Stimulated activated CD4-positive, alpha-beta T cell treated with anti-CD3 and anti-CD28 coated beads, Interleukin-4, amount 100 ng/mL, for 24 hours (primary cell): ENCODE measurements around the gene RHOV.
A peak's percentile ranks its signal among the peaks of the same experiment; 100 is the strongest.

Source experiments
- DNase-seq: peaks from one replicate; pipeline ENCODE4 v3.0.0-alpha.2; 2020

Gene RHOV

DNA sequence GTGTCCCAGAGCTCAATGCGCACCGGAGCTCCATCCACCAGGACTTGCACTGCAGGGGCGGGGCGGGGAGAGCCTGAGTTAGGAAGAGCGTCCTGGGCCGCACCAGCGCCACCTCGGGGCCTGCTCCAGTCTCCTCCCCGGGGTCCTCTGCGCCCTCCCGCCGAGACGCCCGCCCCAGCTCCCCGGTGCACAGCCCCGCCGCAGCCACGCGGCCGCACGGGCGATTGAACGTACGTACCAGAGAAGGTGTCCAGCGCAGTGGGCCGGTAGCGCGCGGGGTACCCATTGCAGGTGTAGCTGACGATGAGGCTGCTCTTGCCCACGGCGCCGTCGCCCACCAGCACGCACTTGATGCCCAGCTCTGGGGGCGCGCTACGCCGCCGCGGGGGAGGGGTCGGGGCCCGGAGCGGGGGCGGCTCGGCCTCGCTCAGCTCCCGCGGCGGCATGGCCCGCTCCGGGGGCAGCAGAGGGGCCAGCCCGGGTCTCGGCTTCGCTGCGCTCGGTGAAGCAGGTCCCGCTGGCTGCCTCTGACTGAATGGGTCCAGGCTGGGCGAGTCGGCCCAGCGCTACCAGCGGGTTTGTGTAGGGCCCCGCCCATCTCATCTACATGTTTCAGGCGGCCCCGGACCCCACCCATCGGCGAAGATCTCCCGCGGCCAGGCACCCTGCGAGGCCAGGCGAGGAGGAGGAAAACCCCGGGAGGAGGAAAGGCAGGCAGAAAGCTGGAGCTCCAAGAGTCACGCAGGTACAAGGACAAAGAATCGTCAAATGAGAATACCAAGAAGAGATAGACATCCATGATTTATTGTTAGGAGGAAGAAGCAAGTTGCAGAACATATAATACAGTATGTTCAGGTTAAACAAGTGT lies at the start of gene RHOV:
RHOV (minus strand) TSS at position 541 of the 868 bp plus-strand sequence; CDS start at position 446, 95 bp downstream.
- peak; percentile 55 for DNase-seq

DNA sequence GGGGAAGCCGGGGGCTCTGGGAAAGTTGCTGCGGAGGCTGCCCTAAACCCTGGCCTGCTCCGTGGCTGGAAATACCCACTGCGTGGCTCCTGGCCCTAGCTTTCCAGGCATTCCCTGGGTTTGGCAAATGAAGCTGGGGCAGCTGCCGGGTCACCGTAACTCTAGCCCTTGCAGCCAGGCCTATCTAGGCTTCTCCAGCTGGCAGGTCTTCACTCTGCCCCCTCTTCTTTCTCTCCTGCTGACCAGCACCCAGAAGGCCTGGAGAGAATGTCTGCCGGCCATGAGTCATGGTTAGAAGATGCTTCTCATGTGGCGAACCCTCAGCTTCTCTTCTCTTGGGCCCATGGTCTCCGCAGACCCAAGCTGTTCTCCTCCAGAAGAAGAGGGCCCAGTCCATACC lies 49.5 kb upstream of the RHOV start:
- no peak for DNase-seq

GRCh38 chr15:40922608-40923005 lies 48.6 kb upstream of the RHOV start:
- no peak for DNase-seq

GRCh38 chr15:40921949-40922607 lies 48.0 kb upstream of the RHOV start:
- no peak for DNase-seq

DNA sequence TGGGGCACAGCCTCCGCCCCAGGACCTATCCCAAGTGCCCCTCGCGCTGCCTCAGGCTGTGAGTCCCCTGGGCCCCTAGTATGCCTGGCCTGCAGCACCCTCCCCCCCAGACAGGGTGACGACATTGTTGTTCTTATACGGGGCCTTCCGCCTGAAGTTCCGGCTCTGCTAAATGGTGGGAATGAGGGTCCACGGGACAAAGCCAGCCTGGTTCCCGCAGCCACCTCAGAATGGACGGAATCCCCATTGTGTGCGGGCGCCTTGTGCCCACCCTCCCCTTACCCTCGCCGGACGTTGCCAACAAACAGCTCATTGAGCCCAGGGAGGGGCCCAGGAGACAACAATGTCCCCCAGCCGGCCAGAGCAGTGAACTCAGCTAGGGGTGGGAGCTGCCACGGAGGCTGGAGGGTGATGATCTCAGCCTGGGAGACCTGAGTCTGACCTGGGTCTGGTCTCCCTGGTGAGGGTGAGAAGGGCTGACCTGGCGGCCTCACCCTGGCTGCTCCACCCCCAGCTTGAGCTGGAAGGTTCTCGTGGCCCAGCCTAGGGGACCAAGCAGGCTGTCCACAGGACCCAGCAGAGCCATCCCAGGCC lies 44.9 kb upstream of the RHOV start:
- no peak for DNase-seq

GRCh38 chr15:40918146-40918798 lies 44.2 kb upstream of the RHOV start:
- no peak for DNase-seq

DNA sequence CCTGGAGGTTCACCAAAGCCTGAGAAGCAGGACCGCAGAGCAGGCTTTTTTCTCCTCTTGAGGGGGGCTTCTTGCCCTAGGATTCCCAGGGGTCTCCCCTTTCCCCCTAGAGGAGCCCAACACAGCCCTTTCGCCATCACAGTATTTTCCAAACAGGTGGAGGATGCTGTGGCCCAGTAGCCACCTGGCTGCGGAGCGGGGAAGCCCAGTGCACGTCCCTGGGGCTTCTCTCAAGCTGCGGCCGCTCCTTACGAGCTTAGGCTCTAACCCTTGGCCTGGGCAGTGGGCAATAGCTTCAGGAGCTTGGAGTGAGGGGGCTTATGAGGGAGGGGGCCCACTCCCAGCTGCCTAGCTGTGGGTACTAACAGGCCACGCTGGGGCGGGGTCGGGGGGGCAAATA lies 43.6 kb upstream of the RHOV start:
- no peak for DNase-seq

DNA sequence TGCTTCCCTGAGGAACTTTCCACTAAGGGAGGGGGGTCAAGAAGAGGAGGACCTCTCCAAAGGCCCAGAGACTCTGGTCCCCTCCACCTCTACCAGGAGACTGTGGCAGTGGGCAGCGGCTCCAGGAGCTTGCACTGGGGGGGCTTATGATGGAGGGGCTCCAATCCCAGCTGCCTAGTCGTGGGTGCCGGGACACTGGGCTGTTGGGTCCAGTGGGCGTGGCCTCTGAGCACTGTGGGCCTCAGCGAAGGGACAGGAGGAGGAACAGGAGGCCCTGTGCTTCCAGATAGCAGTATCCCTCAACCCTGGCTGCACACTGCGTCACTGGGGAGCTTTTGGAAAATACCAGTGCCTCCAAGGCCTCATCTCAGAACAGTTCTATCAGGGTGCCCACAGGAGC lies 41.6 kb upstream of the RHOV start:
- DNase-seq, result no peak

DNA sequence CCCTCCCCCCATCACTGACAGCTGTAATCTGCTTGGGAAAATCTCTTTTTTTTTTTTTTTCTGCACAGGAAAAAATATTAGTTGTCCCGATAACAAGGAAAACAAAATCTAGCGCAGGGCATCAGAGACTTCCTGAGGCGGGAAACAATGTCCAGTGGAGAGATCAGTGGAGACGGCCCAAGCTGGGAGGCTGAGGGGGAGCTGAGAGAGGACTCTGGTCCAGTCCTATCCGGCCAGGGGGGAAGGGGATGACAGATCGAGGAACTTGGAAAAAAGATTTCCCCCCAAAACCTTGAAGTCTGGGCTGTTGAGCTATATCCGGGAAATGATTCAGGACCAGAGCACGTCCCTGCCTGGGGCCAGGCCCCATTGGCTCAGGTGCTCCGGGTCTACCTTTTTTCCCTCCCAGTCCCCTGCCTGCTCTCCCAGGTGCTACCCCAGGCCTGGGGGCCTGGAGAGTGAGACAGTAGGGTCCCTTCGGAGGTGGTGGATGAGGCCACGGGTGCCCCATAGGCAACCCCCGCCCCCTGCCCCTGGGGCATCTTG lies 41.2 kb upstream of the RHOV start:
- no peak for DNase-seq

DNA sequence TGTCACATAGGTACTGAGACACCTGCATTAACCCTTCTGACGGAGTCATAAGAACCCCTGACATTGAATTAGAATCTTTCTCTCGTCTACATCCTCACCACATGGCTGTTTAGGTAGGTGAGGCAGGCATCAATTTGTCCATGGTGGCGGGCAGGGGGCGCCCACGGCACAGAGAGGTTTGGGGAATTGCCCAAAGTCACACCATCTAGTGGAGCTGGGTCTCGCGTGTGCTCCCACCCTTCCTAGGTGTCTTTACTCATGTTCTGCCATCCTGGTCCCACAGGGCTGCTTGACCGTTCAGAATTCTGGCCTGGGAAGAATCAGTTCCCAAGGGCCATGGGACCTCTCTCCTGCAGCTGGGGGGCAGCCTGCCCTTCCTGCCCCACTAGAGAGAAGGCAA lies 40.5 kb upstream of the RHOV start:
- no peak for DNase-seq

GRCh38 chr15:40914013-40914412 lies 40.0 kb upstream of the RHOV start:
- no peak for DNase-seq

GRCh38 chr15:40912478-40912877 lies 38.4 kb upstream of the RHOV start:
- no peak for DNase-seq

GRCh38 chr15:40911693-40912092 lies 37.7 kb upstream of the RHOV start:
- no peak for DNase-seq

- no peak for DNase-seq
Observed at GRCh38 chr15:40911141-40911540, 37.1 kb upstream of the RHOV start.

DNA sequence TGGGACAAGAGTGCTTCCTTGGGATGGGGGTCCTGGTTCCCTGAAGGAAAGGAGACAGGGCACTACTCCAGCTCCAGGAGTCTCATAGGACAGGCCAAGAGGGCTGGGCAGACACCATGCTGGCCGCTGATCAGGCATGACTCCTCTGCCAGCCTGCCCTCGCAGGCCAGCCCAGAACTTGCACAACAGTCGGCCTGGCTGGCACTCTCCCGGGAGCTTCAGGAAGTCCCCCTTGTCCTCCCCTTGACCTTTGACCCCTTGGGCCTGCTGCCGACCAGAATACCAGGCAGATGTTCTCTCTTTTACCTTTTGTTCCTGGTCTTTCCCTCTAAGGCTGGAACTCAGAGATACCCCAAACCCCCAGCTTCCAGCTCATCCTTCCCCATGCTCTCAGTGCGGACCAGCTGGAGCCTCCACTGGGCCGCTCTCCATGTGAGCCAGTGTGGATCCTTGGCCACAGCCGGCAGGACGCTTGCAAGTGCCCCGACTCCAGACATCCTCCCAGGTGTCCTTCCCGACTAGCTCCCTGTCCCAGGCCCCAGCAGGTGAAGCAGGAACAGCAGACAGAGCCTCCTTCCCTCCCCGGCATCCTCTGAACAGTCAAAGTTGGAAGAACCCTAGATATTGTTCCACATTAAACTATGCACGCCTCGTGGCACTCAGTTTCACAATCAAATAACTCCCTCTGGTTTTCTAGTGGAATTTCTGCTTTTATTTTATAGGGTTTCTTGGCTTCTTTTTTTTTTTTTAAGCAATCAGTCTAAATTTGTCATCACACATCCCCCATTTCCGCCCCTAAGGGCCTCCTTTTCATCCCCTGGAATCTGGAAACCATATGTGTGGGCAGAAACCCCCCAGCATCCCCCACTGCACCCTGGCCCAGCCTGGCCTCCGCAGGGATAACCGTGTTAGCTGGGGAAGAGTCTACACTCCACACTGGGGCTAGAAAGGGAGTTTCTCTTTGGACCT lies 35.9 kb upstream of the RHOV start:
- DNase-seq, result no peak

GRCh38 chr15:40908095-40908494 lies 34.1 kb upstream of the RHOV start:
- DNase-seq, result no peak

DNA sequence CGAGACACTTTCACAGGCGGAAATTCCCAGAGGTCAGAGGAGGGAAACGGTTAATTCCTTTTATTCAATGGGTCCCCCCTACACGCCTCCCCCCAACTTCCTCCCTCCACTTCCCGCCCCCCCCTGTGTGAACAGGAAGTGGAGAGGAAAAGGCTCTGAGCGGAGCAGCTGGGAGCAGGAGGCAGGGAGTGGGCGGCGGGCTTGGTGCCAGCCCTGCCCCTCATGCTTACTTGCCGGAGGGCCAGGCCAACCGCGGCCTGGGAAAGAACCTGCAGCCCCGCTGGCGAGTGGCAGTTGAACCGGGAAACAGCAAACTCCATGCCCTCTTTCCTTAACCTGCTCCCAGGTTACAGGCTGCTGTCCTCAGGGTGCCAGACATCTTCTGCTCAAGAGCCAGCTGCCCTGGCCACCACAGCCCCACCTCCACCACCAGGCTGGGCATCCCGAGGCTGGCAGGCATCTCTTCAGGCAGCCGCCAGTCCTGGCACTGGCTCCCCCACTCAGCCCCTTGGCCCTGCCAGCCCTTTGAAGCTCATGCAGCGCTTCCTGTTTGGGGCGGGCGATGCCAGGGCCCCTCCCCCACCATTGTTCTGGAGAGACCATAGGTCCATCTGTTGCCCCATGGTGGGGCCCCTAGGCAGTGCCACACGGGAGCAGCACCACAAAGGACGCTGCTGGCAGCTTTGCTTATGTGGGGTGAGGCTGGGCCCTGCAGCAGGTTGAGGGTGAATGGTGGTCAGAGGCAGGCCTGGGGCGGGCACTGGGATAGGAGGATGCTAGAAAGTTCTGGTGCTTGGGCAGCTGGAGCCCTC lies 33.2 kb upstream of the RHOV start:
- peak; percentile 53 for DNase-seq

GRCh38 chr15:40906091-40906990 lies 32.3 kb upstream of the RHOV start:
- DNase-seq, result peak; percentile 78

- DNase-seq, result no peak
Observed at GRCh38 chr15:40904552-40905201, 30.6 kb upstream of the RHOV start.
